Stimulated activated CD8-positive, alpha-beta memory T cell treated with anti-CD3 and anti-CD28 coated beads, Interleukin-4, amount 100 ng/mL, for 24 hours (primary cell): Measurements from ENCODE around the gene ATP10D.
"Not testable (repeated sequence)": the region's sequence is repeated elsewhere in the genome, so short reads cannot be mapped to it uniquely, and the experiment has no call there.

Experiments used
- DNase-seq: peaks from one replicate; pipeline ENCODE4 v3.0.0-alpha.2; 2020; ENCODE audit warnings: low read depth

The ATP10D gene

GRCh38 chr4:47485047-47485692, at the start of gene ATP10D:
Gene ATP10D (plus strand): TSS chr4:47485275. CDS start chr4:47512541, 27,266 bp downstream.
- DNase-seq, result peak; percentile 79

- DNase-seq, result no peak
Measured at GRCh38 chr4:47442980-47443379, 42.1 kb upstream of the ATP10D start.

GRCh38 chr4:47444031-47444430, 41.0 kb upstream of the ATP10D start:
- DNase-seq, result no peak

DNA sequence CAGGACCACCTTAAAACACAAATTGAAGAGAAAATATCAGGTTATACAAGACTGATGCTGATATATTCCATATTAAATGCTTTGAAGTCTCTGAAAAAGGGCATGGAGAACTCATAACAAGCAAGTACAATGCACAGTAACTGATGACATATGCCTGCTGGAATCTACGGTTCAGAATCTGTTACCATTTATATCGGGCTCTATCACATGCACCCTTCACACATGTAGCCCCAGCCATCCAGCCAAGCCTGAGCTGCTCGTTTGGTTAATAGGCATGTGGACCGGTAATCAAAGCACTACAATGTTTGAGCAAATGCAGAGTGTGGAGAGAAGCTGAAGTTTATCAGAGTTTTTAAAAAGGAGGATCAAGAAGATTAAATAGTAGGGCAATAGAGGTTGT, 33.4 kb upstream of the ATP10D start:
- no peak for DNase-seq

DNA sequence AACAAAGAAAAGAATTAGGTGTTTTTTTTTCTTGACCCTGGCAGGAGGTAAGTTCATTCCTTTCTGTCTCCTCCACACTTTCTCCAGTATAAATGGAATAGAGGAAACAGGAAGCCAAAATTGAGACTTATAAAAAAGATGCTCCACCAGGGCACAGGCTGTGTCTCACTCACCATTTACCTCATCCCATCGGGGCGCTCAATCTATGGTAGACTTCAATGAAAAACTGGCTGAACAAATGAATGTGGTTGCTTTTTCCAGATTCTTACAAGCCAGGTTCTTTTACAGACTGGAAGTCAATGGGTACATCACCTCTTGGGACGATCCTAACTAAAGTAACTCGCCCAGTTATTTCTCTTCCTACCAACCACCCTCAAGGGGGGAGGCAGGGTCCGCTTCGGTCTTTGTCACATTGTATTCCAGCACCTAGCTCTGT, 22.3 kb upstream of the ATP10D start:
- no peak for DNase-seq

DNA sequence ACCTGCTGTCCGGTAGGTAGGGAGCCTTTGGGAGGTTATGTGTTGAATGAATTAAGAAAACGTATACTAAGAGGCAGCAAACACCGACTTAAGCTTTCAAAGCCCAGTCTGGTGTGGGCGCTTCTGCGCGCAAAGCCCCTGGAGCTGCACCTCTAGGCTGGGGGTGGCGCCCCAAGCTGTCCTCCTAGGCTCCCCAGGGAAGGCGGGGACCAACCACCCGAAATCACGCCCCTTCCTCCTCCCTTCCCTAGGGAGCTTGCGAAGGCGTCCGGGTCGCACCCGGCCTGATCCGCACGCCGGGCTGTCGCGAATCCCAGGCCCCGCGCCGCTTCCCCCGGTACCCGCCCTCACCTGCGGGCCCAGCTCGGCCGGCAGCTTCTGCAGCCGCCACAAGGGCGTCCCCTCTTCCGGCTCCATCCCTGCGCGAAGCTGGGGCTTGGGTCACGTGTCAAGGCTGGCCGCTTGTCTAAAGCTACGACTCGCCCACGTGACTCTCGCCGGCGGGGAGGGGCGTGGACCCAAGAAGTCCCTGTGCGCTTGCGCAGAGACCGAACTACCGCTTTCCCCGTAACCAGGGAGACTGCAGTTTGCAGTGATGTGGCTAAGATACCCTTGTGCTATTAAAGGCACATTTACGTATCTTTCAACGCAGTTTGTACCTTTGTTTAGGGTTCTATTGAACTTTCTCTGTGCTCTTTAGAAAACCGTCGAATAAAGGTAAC, 21.7 kb upstream of the ATP10D start, which contains the start of gene COMMD8:
COMMD8 (minus strand) TSS at position 468 of the 722 bp plus-strand sequence; CDS start at position 417, 51 bp downstream.
- peak; percentile 94 for DNase-seq

- DNase-seq, result no peak
Measured at GRCh38 chr4:47465004-47465403, 20.1 kb upstream of the ATP10D start.

- no peak for DNase-seq
Measured at GRCh38 chr4:47466056-47466785, 18.9 kb upstream of the ATP10D start.

- no peak for DNase-seq
Measured at GRCh38 chr4:47468706-47469365, 16.2 kb upstream of the ATP10D start.

DNA sequence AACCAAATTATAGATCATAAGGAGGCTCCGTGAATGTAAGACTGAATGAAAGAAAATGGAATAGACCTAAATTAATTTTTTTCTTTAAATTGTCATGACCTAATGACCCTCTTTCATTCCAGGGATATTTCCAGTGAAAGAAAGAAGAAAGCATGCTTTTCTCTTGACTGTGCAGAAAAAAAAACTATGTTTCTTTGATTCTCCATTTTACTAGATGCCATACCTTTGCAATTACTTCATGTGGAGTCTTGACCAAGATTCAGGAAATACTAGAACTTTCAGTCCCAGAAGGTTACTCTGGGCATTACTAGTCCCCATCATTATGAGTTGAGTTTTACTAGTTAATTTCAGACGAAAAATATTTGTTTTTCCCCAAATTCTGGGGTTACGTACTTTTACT, 15.1 kb upstream of the ATP10D start:
- DNase-seq, result no peak

DNA sequence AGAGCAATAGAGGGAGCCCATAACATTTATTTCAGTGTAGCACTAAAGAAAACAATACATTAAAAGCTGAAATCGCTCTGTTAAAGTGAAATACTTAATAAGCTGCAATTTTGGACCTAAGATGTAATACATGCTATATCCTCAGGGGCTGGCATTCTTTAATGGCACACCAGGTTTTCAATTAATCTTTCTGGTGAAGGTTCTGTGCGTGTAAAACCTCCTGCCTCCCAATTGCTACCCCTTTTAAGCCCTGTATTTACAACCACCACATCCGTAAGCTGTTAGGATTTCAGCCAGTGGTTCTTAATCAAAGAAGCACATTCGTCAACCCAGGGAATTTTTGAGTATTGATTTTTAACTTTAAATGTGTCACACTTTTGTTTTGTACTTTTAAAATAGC, 14.0 kb upstream of the ATP10D start:
- DNase-seq, result no peak

- DNase-seq, result no peak
Measured at GRCh38 chr4:47471591-47471990, 13.5 kb upstream of the ATP10D start.

DNA sequence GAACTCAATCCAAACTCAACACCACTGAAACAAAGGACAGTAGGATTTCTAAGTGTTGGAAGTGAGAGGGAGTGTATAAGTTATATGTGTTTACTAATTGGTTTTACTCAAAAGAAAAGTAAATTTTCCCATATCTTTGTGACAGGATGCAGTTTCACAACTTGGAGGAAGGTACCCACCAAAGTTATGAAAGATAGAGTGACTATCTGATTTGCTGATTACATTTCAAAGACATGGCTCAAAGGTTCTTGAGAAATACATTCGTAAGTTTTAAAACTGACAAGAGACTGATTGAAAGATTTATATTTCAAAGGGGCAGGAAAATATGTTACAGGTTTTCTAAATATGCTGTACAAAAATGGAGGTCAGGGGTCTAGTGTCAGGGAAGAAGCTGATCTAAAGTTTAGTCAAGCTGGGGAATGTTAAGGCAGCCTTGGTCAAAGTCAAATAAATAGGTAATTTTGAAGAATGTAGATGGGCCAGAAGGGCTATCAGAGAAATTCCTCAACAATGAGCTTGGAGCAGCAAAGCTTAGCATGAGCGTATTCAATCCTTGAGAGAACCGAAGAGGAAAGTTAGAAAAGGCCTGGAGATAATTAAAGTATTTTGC, 11.8 kb upstream of the ATP10D start:
- DNase-seq, result no peak

DNA sequence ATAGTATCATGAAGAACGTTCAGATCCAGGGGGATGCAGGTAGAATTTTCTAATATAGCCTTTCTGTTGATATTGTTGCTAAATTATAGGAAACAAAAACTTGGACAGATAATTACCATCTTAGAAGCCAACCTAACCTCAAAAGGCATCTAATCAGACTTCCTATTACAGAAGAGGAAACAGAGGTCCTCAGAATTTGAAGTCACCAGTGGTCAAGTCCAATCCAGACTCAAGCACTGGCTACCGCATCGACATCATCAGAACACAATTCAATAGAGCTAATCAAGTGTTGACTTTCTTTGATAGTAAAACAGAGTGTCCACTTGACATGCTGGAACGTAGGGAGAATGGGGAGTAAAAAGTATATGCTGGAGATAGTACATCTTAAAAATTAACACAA, 10.3 kb upstream of the ATP10D start:
- DNase-seq, result no peak

- DNase-seq, result no peak
Measured at GRCh38 chr4:47475411-47475810, 9.7 kb upstream of the ATP10D start.

GRCh38 chr4:47478804-47479203, 6.3 kb upstream of the ATP10D start:
- no peak for DNase-seq

DNA sequence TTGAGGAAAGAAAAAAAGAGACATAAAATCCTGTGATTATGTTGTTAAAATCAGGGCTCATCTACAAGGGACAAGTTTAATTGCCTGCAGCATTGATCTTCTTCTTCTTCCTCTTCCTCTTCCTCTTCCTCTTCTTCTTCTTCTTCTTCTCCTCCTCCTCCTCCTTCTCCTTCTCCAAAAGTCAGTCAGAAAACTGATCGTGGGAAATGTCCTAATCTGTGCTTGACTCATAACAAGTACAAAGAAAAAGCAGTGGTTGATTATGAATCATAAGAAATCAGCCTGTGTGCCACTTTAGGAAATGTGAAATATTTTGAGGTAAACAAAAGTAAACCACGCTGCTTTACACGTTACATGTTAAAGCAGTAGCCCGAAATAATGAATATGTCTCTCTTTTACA, 2.7 kb upstream of the ATP10D start:
- no peak for DNase-seq

- no peak for DNase-seq
Measured at GRCh38 chr4:47483745-47484144, 1.3 kb upstream of the ATP10D start.

DNA sequence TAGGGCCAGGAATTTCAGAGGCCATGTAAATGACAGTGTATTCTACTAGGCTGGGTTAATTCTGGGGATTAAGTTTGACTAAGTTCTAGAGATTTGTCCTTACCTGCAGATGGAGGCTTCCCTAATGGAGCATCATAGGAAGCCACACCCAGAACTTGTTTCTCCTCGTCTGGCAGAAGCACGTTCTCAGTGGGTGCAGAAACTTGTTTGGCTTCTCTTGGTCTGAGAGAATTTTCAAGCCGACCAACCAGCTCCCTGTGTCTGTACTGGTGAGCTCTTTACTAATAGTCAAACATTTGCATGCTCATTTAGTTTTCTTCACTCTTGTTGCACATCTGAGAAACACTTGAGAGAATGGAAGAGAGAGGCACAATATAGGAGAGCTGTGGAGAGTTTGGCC, 907 bp upstream of the ATP10D start:
- no peak for DNase-seq

GRCh38 chr4:47485768-47486167, 693 bp downstream of the ATP10D start:
- no peak for DNase-seq

- DNase-seq, result no peak
Measured at GRCh38 chr4:47486231-47486673, 1.2 kb downstream of the ATP10D start.

GRCh38 chr4:47486727-47487126, 1.7 kb downstream of the ATP10D start:
- not testable (repeated sequence) for DNase-seq
